HCT116 (cell line): Measurements from ENCODE around the gene CPNE9. TPM values are rescaled to one million over a fixed set of nuclear protein-coding genes. Genes with fewer than 3 reads are reported as not detected.

Experiments used
- ATAC-seq: fragments of 200-7000 bp; cut with Tn5 transposase; 2 replicates; pipeline ENCODE4 v1.9.1; 2020; ENCODE audit warnings: mild to moderate bottlenecking, moderate library complexity
- BruUV-seq: library from RNA; stranded (reverse); fragments of 400-500 nt; replicated peaks from 2 replicates; lab custom pipeline; 2021; lab: Mats Ljungman, UMichigan
- CTCF ChIA-PET: fragments of 300-600 bp; sonication (Branson Sonifier 250); formaldehyde crosslinking; loops from one replicate; lab custom pipeline; 2021; ENCODE audit warnings: antibody characterized with exemption; lab: Charles Lee
- POLR2A ChIA-PET: fragments of 300-600, 350-600 bp; sonication (Branson Sonifier 250); formaldehyde crosslinking; loops from one replicate; lab custom pipeline; 2021; ENCODE audit warnings: antibody characterized with exemption; lab: Charles Lee
- RAD21 ChIA-PET, 2 experiments: fragments of 300-600 bp; sonication (Branson Sonifier 250); formaldehyde crosslinking; loops; one replicate each; lab custom pipeline; 2023; ENCODE audit warnings: low total read pairs in 2 of 2; ENCODE audit not compliant: uncharacterized antibody in 2 of 2, unreplicated experiment in 2 of 2, low non-redundant PET in 1 of 2; lab: Charles Lee
- DNase-seq: peaks from one replicate; pipeline ENCODE4 v3.0.0-alpha.2; 2010; ENCODE audit warnings: low read depth, low spot score
- H2AFZ ChIP-seq: fragments of 200-600 bp; shearing (Covaris generic), sonication (generic); 2 replicates; pipeline ENCODE4 v1.6.1; 2017; ENCODE audit warnings: low read depth, mixed run types, mixed read lengths, antibody characterized with exemption, low read length; ENCODE audit not compliant: poor library complexity, severe bottlenecking
- H3K27ac ChIP-seq: 2 replicates; pipeline ENCODE4 v1.5.1; 2012; ENCODE audit warnings: low read depth, low read length
- H3K27me3 ChIP-seq: fragments of 200-600 bp; sonication (generic); 2 replicates; pipeline ENCODE4 v1.6.1; 2016; ENCODE audit warnings: mixed run types, low read length, mixed read lengths; ENCODE audit not compliant: insufficient read depth
- H3K36me3 ChIP-seq, 2 experiments: fragments of 200-500 bp in 1 of 2; fragments of 200-600 bp in 1 of 2; sonication (Bioruptor generic) in 1 of 2; sonication (generic) in 1 of 2; 2 replicates each; pipeline versions ENCODE4 v1.5.1 to v1.6.1; 2014 to 2016; ENCODE audit warnings: low read length in 2 of 2, inconsistent platforms in 1 of 2, mixed read lengths in 1 of 2, mixed run types in 1 of 2; ENCODE audit not compliant: insufficient read depth in 2 of 2, control insufficient read depth in 1 of 2
- H3K4me1 ChIP-seq, 2 experiments: fragments of 200-600 bp in 1 of 2; sonication (generic) in 1 of 2; 2 replicates each; pipeline versions ENCODE4 v1.5.1 to v1.6.1; 2012 to 2017; ENCODE audit warnings: low read length in 2 of 2, inconsistent platforms in 1 of 2, mild to moderate bottlenecking in 1 of 2, mixed read lengths in 1 of 2, mixed run types in 1 of 2, moderate library complexity in 1 of 2; ENCODE audit not compliant: insufficient read depth in 2 of 2, control insufficient read depth in 1 of 2
- H3K4me2 ChIP-seq: fragments of 200-600 bp; sonication (generic); 2 replicates; pipeline ENCODE4 v1.6.1; 2017; ENCODE audit warnings: mixed run types, low read length, mixed read lengths
- H3K4me3 ChIP-seq, 2 experiments: fragments of 200-600 bp in 1 of 2; sonication (generic) in 1 of 2; replicated peaks in 1 of 2; 2 replicates each; pipeline ENCODE4 v1.5.1; 2011 to 2016; ENCODE audit warnings: low read length in 2 of 2, control low read depth in 1 of 2, low read depth in 1 of 2, mild to moderate bottlenecking in 1 of 2, mixed read lengths in 1 of 2, mixed run types in 1 of 2
- H3K79me2 ChIP-seq: fragments of 200-600 bp; sonication (generic); 2 replicates; pipeline ENCODE4 v1.6.1; 2017; ENCODE audit warnings: mild to moderate bottlenecking, mixed run types, low read length, moderate library complexity, mixed read lengths; ENCODE audit not compliant: insufficient read depth
- H3K9ac ChIP-seq: fragments of 200-600 bp; sonication (generic); 2 replicates; pipeline ENCODE4 v1.6.1; 2016; ENCODE audit warnings: low read length, mixed read lengths
- H3K9me2 ChIP-seq: fragments of 200-600 bp; sonication (generic), shearing (Covaris generic); 2 replicates; pipeline ENCODE4 v1.6.1; 2017; ENCODE audit warnings: mixed run types, mild to moderate bottlenecking, moderate library complexity; ENCODE audit not compliant: insufficient read depth
- H3K9me3 ChIP-seq, 2 experiments: fragments of 200-500 bp in 1 of 2; fragments of 200-600 bp in 1 of 2; sonication (Bioruptor generic) in 1 of 2; sonication (generic) in 1 of 2; 2 replicates each; pipeline ENCODE4 v1.6.1; 2014 to 2017; ENCODE audit warnings: low read length in 2 of 2, mixed read lengths in 2 of 2, inconsistent platforms in 1 of 2, low read depth in 1 of 2, mild to moderate bottlenecking in 1 of 2, mixed run types in 1 of 2, moderate library complexity in 1 of 2; ENCODE audit not compliant: control insufficient read depth in 1 of 2, insufficient read depth in 1 of 2
- H4K20me1 ChIP-seq: fragments of 200-600 bp; sonication (generic), shearing (Covaris generic); 2 replicates; pipeline ENCODE4 v1.6.1; 2017; ENCODE audit warnings: mixed run types, mild to moderate bottlenecking, moderate library complexity; ENCODE audit not compliant: insufficient read depth
- ATF3 ChIP-seq: IDR thresholded peaks from 2 replicates; pipeline ENCODE4 v1.6.1; 2012
- CBX3 ChIP-seq: IDR thresholded peaks from 2 replicates; pipeline ENCODE4 v1.6.1; 2012; ENCODE audit warnings: low read depth
- CEBPB ChIP-seq: IDR thresholded peaks from 2 replicates; pipeline ENCODE4 v1.6.1; 2012; ENCODE audit warnings: low read depth
- CTCF ChIP-seq, 3 experiments: fragments of 200-600 bp in 1 of 3; sonication (generic) in 1 of 3; IDR thresholded peaks in 2 of 3; conservative IDR thresholded peaks in 1 of 3; 2 replicates each; pipeline ENCODE4 v1.5.1; 2012 to 2017; ENCODE audit warnings: low read depth in 2 of 3, low read length in 2 of 3, antibody characterized with exemption in 1 of 3, borderline replicate concordance in 1 of 3, control low read depth in 1 of 3, mild to moderate bottlenecking in 1 of 3, mixed read lengths in 1 of 3, mixed run types in 1 of 3, moderate library complexity in 1 of 3; ENCODE audit not compliant: insufficient read depth in 1 of 3
- ELF1 ChIP-seq: IDR thresholded peaks from 2 replicates; pipeline ENCODE4 v1.6.1; 2012; ENCODE audit warnings: low read depth, borderline replicate concordance
- EZH2 ChIP-seq: fragments of 200-600 bp; sonication (generic); IDR thresholded peaks from 2 replicates; pipeline ENCODE4 v1.6.1; 2017; ENCODE audit warnings: antibody characterized with exemption, mixed run types
- EZH2phosphoT487 ChIP-seq: fragments of 200-600 bp; IDR thresholded peaks from 2 replicates; pipeline ENCODE4 v1.6.1; 2018; ENCODE audit warnings: antibody characterized with exemption, borderline replicate concordance
- FOSL1 ChIP-seq: IDR thresholded peaks from 2 replicates; pipeline ENCODE4 v1.6.1; 2012; ENCODE audit warnings: low read depth
- JUND ChIP-seq: IDR thresholded peaks from 2 replicates; pipeline ENCODE4 v1.6.1; 2012
- MAX ChIP-seq: IDR thresholded peaks from 2 replicates; pipeline ENCODE4 v1.6.1; 2012
- POLR2A ChIP-seq: IDR thresholded peaks from 2 replicates; pipeline ENCODE4 v1.7.0; 2011; ENCODE audit warnings: borderline replicate concordance; ENCODE audit not compliant: insufficient read depth, insufficient read length; ENCODE audit errors: extremely low read depth
- POLR2AphosphoS5 ChIP-seq: IDR thresholded peaks from 2 replicates; pipeline ENCODE4 v1.6.1; 2011; ENCODE audit warnings: mild to moderate bottlenecking, low read depth, low read length, moderate library complexity
- RAD21 ChIP-seq: IDR thresholded peaks from 2 replicates; pipeline ENCODE4 v1.6.1; 2012; ENCODE audit warnings: low read depth, mild to moderate bottlenecking
- SP1 ChIP-seq: IDR thresholded peaks from 2 replicates; pipeline ENCODE4 v1.6.1; 2012; ENCODE audit warnings: low read depth
- SRF ChIP-seq: IDR thresholded peaks from 2 replicates; pipeline ENCODE4 v1.6.1; 2012; ENCODE audit warnings: low read depth
- TCF7L2 ChIP-seq: IDR thresholded peaks from 2 replicates; pipeline ENCODE4 v1.7.0; 2011; ENCODE audit warnings: borderline replicate concordance, inconsistent platforms; ENCODE audit not compliant: insufficient read depth, insufficient read length; ENCODE audit errors: extremely low read depth
- ZBTB33 ChIP-seq: IDR thresholded peaks from 2 replicates; pipeline ENCODE4 v1.6.1; 2011; ENCODE audit warnings: mild to moderate bottlenecking, low read length, moderate library complexity; ENCODE audit not compliant: insufficient replicate concordance; ENCODE audit errors: extremely low read depth
- ZFX ChIP-seq: fragments of 450-650 bp; IDR thresholded peaks from 2 replicates; pipeline ENCODE4 v1.6.1; 2017
- ZNF274 ChIP-seq: fragments of 200-500 bp; sonication (Bioruptor generic); IDR thresholded peaks from 2 replicates; pipeline ENCODE4 v1.6.1; 2014; ENCODE audit warnings: mild to moderate bottlenecking, low read depth, low read length, inconsistent platforms
- intact Hi-C: fragments of 100-400 bp; cut with micrococcal nuclease; formaldehyde crosslinking; loops from 2 replicates; pipeline ENCODE4 v1.10.0; 2022
- total RNA-seq: library from RNA; stranded (reverse); gene quantifications from one replicate; pipeline ENCODE4 v1.2.1, GENCODE V29; 2021; ENCODE audit not compliant: unreplicated experiment

CPNE9 gene
- total RNA-seq, 1 experiment from 2014 or later: 0.98 TPM

GRCh38 chr3:9729419-9729818, 25.8 kb downstream of the CPNE9 start:
- ATAC-seq: no peak
- H3K4me1 ChIP-seq: peaks cover 19 to 42% of the 10 kb centered on the region in 2 experiments; a peak in 3 of 4 replicates
- no peak overlapping the region for H2AFZ ChIP-seq
- ChIA-PET CTCF (interaction anchor here (1.6 to 2.2 kb wide), 2 partner anchors 9 to 14 kb away, joined by 5 to 10 read pairs; no protein-coding TSS in a partner anchor), RAD21 (no interaction called here), POLR2A (interaction anchor here (1.1 kb wide), 1 partner anchor 8 kb away, joined by 3 read pairs; no protein-coding TSS in a partner anchor)
- no peak for TF ChIP-seq CEBPB
- no peak for TF ChIP-seq EZH2phosphoT487
- no peak for TF ChIP-seq FOSL1
- no peak for TF ChIP-seq ATF3
- TF ChIP-seq ZBTB33: no peak
- TF ChIP-seq POLR2A: no peak
- no peak for TF ChIP-seq POLR2AphosphoS5
- no peak for TF ChIP-seq JUND
- no peak for TF ChIP-seq TCF7L2
- TF ChIP-seq ZFX: no peak
- no peak for TF ChIP-seq MAX
- no peak for TF ChIP-seq CTCF (IDR thresholded peaks at IDR 0.05 in 2 of 3, conservative IDR thresholded peaks at IDR 0.05 in 1 of 3; ENCODE audit: borderline replicate concordance in 1 of 3, insufficient read depth in 1 of 3, low read depth in 2 of 3, low read length in 2 of 3)
- no peak for TF ChIP-seq SRF
- no peak for TF ChIP-seq CBX3
- no peak for TF ChIP-seq ZNF274
- no peak for TF ChIP-seq ELF1
- TF ChIP-seq SP1: no peak
- TF ChIP-seq EZH2: no peak
- TF ChIP-seq RAD21: no peak
- H3K4me2 ChIP-seq: no peak overlapping the region
- H4K20me1 ChIP-seq: peaks cover 4% of the 10 kb centered on the region; the same call in 1 of the 2 replicates
- BruUV-seq: no TSS peak
- no peak for DNase-seq
- H3K4me3 ChIP-seq: no peak overlapping the region
- intact Hi-C loops: loop anchor here (5.0 kb wide), 1 partner anchor 227 kb away; no protein-coding TSS in a partner anchor
- H3K27ac ChIP-seq: no peak overlapping the region
- no peaks in the 10 kb centered on the region for H3K27me3 ChIP-seq
- peaks cover 28% of the 10 kb centered on the region for H3K79me2 ChIP-seq
- H3K36me3 ChIP-seq: peaks cover 0 to 10% of the 10 kb centered on the region in 2 experiments; a peak in 1 of 4 replicates
- H3K9ac ChIP-seq: no peak overlapping the region
- no peaks in the 10 kb centered on the region for H3K9me3 ChIP-seq
- H3K9me2 ChIP-seq: no peaks in the 10 kb centered on the region
